GM12892 (cell line): ENCODE results near the gene NIPBL.

Source experiments
- POLR2A ChIP-seq: IDR thresholded peaks from 2 replicates; pipeline ENCODE4 v1.6.1; 2011; ENCODE audit warnings: low read depth, low read length, control low read depth
- POLR2AphosphoS5 ChIP-seq: IDR thresholded peaks from 2 replicates; pipeline ENCODE4 v1.6.1; 2011; ENCODE audit warnings: low read depth, low read length, control low read depth
- TAF1 ChIP-seq: IDR thresholded peaks from 2 replicates; pipeline ENCODE4 v1.6.1; 2011; ENCODE audit warnings: low read depth, mild to moderate bottlenecking, control low read depth, low read length, borderline replicate concordance

DNA sequence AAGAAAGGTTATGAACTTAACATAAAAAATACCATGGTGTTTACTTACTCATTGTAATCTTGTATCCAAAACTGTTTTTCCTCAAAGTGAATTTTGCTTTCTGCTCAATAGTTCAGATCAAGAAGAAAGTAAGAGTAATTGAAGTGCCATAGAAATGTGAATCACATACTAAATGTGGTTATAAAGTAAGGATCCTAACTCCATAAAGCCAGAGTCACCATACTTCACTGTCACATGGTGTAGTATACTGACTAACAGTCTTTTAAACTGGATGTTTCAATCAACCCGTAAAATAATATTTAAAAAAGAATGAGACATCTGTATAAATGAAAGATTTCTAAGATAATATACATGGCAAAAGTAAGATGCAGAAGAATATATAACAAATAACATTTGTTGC lies 72.1 kb downstream of the NIPBL start:
- TF ChIP-seq POLR2A (no peak), POLR2AphosphoS5 (no peak), TAF1 (no peak)
